ENCODE results near the gene AMDHD1.

GRCh38 chr12:95896846-95897245 lies 46.3 kb upstream of the AMDHD1 start:
- no peak for TF ChIP-seq POLR2AphosphoS5 (IDR thresholded peaks at IDR 0.05; ENCODE audit: borderline replicate concordance, low read depth, low read length)
- no peak for TF ChIP-seq EZH2 (IDR thresholded peaks at IDR 0.05)
